ENCODE results near the gene EVX2.

EVX2 gene

GRCh38 chr2:176121190-176122051 is 37.7 kb upstream of the EVX2 start:
- DNase-seq: no peak

- DNase-seq: no peak
Observed at GRCh38 chr2:176120364-176121189, 36.8 kb upstream of the EVX2 start.

GRCh38 chr2:176118601-176119339 is 35.0 kb upstream of the EVX2 start:
- no peak for DNase-seq

- no peak for DNase-seq
Observed at GRCh38 chr2:176117823-176118371, 34.1 kb upstream of the EVX2 start.

GRCh38 chr2:176117162-176117822 is 33.5 kb upstream of the EVX2 start:
- DNase-seq: no peak

- no peak for DNase-seq
Observed at GRCh38 chr2:176115883-176116813, 32.4 kb upstream of the EVX2 start, which contains the start of gene HOXD10. HOXD10 (plus strand) TSS chr2:176116778; CDS start chr2:176116834, 56 bp downstream.

- no peak for DNase-seq
Observed at GRCh38 chr2:176114930-176115625, 31.3 kb upstream of the EVX2 start.

GRCh38 chr2:176114120-176114929 is 30.6 kb upstream of the EVX2 start:
- no peak for DNase-seq

- DNase-seq: no peak
Observed at GRCh38 chr2:176112375-176113302, 28.9 kb upstream of the EVX2 start.

- no peak for DNase-seq
Observed at GRCh38 chr2:176111846-176112374, 28.1 kb upstream of the EVX2 start.

GRCh38 chr2:176111309-176111663 is 27.5 kb upstream of the EVX2 start:
- no peak for DNase-seq

GRCh38 chr2:176110415-176111308 is 26.9 kb upstream of the EVX2 start:
- no peak for DNase-seq

GRCh38 chr2:176109946-176110345 is 26.2 kb upstream of the EVX2 start:
- DNase-seq: no peak

GRCh38 chr2:176109192-176109901 is 25.6 kb upstream of the EVX2 start:
- DNase-seq: no peak

- DNase-seq: no peak
Observed at GRCh38 chr2:176107731-176108181, 24.0 kb upstream of the EVX2 start.

Measured in GDM1 (cell line).